Measurements from ENCODE around the gene CNTF.
"Not testable (repeated sequence)": the region's sequence is repeated elsewhere in the genome, so short reads cannot be mapped to it uniquely, and the experiment has no call there.

CNTF gene

GRCh38 chr11:58622344-58622743 lies at the start of gene CNTF:
TSS of gene CNTF (plus strand) at chr11:58622665. CDS start at chr11:58622753, 88 bp downstream.
- no peak for DNase-seq (ENCODE audit: low spot score)

GRCh38 chr11:58572906-58573305 lies 49.6 kb upstream of the CNTF start:
- not testable (repeated sequence) for DNase-seq (ENCODE audit: low spot score)

GRCh38 chr11:58573451-58574104 lies 48.9 kb upstream of the CNTF start:
- DNase-seq (ENCODE audit: low spot score), result peak; percentile 86

- DNase-seq (ENCODE audit: low spot score), result no peak
These were observed 47.6 kb upstream of the CNTF start for GRCh38 chr11:58574881-58575280.

- peak; percentile 70 for DNase-seq (ENCODE audit: low spot score)
These were observed 47.0 kb upstream of the CNTF start, which contains the start of gene LPXN for GRCh38 chr11:58575377-58576020. TSS of gene LPXN (minus strand) at chr11:58575856. CDS start at chr11:58575772, 84 bp downstream.

- no peak for DNase-seq (ENCODE audit: low spot score)
These were observed 45.5 kb upstream of the CNTF start for GRCh38 chr11:58576887-58577471.

- peak; percentile 84 for DNase-seq (ENCODE audit: low spot score)
These were observed 44.8 kb upstream of the CNTF start for GRCh38 chr11:58577555-58578135.

GRCh38 chr11:58578136-58578634 lies 44.3 kb upstream of the CNTF start:
- DNase-seq (ENCODE audit: low spot score), result peak; percentile 96

- DNase-seq (ENCODE audit: low spot score), result peak; percentile 97
These were observed 43.8 kb upstream of the CNTF start, which contains the start of gene ZFP91 for GRCh38 chr11:58578635-58579191. TSS of gene ZFP91 (plus strand) at chr11:58579063. CDS start at chr11:58579282, 219 bp downstream.

- DNase-seq (ENCODE audit: low spot score), result peak; percentile 92
These were observed 43.0 kb upstream of the CNTF start for GRCh38 chr11:58579192-58580129.

- peak; percentile 35 for DNase-seq (ENCODE audit: low spot score)
These were observed 42.2 kb upstream of the CNTF start for GRCh38 chr11:58580311-58580710.

GRCh38 chr11:58582437-58582836 lies 40.0 kb upstream of the CNTF start:
- DNase-seq (ENCODE audit: low spot score), result no peak

- DNase-seq (ENCODE audit: low spot score), result no peak
These were observed 35.5 kb upstream of the CNTF start for GRCh38 chr11:58586998-58587397.

- DNase-seq (ENCODE audit: low spot score), result no peak
These were observed 30.8 kb upstream of the CNTF start for GRCh38 chr11:58591659-58592058.

- no peak for DNase-seq (ENCODE audit: low spot score)
These were observed 29.5 kb upstream of the CNTF start for GRCh38 chr11:58592760-58593472.

- no peak for DNase-seq (ENCODE audit: low spot score)
These were observed 27.6 kb upstream of the CNTF start for GRCh38 chr11:58594826-58595225.

GRCh38 chr11:58596621-58597020 lies 25.8 kb upstream of the CNTF start:
- DNase-seq (ENCODE audit: low spot score), result no peak

GRCh38 chr11:58597486-58598144 lies 24.9 kb upstream of the CNTF start:
- peak; percentile 49 for DNase-seq (ENCODE audit: low spot score)

- DNase-seq (ENCODE audit: low spot score), result no peak
These were observed 22.0 kb upstream of the CNTF start for GRCh38 chr11:58600510-58600909.
